K562 (cell line): ENCODE data around the gene UNC13A. TPM values are rescaled to one million over a fixed set of nuclear protein-coding genes. Genes with fewer than 3 reads are reported as not detected.

Experiments
- ARNT ChIP-seq, 2 experiments: fragments of 450-650 bp; IDR thresholded peaks; 2 replicates each; pipeline ENCODE4 v1.6.1; 2016; ENCODE audit warnings: mild to moderate bottlenecking in 1 of 2
- ATF1 ChIP-seq, 2 experiments: fragments of 450-650 bp in 1 of 2; IDR thresholded peaks; 2 replicates each; pipeline ENCODE4 v1.6.1; 2016; ENCODE audit warnings: missing compliant biosample characterization in 1 of 2, missing genetic modification characterization in 1 of 2
- FIP1L1 ChIP-seq: fragments of 200-400 bp; formaldehyde crosslinking; IDR thresholded peaks from 2 replicates; pipeline ENCODE4 v1.6.1; 2018; ENCODE audit warnings: mild to moderate bottlenecking, low read depth, low read length; ENCODE audit not compliant: poor library complexity, severe bottlenecking
- HINFP ChIP-seq: fragments of 450-650 bp; conservative IDR thresholded peaks from 2 replicates; pipeline ENCODE4 v1.6.1; 2016; ENCODE audit warnings: missing genetic modification characterization, low read depth, mild to moderate bottlenecking, control low read depth, missing compliant biosample characterization
- IRF1 ChIP-seq: sonication (generic); formaldehyde crosslinking; IDR thresholded peaks from 2 replicates; pipeline ENCODE4 v1.8.0; 2022; ENCODE audit warnings: missing genetic modification reagents, mild to moderate bottlenecking, borderline replicate concordance
- RBM25 ChIP-seq: fragments of 200-400 bp; formaldehyde crosslinking; IDR thresholded peaks from 2 replicates; pipeline ENCODE4 v1.6.1; 2018; ENCODE audit warnings: low read length, low read depth, moderate library complexity; ENCODE audit not compliant: severe bottlenecking
- ZFP36 ChIP-seq: fragments of 150-350 bp; IDR thresholded peaks from 2 replicates; pipeline ENCODE4 v1.6.1; 2018; ENCODE audit warnings: low read length, low read depth; ENCODE audit not compliant: partially characterized antibody
- ZNF253 ChIP-seq: fragments of 250-450 bp; sonication (Bioruptor Pico); conservative IDR thresholded peaks from 2 replicates; pipeline ENCODE4 v1.6.1; 2021; ENCODE audit warnings: mild to moderate bottlenecking
- polyA plus RNA-seq, 8 experiments: library from polyadenylated mRNA; depleted of rRNA in 4 of 8; stranded (reverse) in 5 of 8; unstranded in 3 of 8; fragments of >200 nt; fragmentation: Nextera tagmentation in 2 of 8; fragmentation: Illumina TruSeq in 1 of 8; extraction: Ambion mirVana in 2 of 8; extraction: Trizol in 1 of 8; gene quantifications; 2 replicates each; pipeline versions ENCODE4 v1.2.1 to v1.2.3, GENCODE V29; 2011 to 2014; ENCODE audit warnings: inconsistent platforms in 1 of 8, missing spikeins in 1 of 8
- total RNA-seq, 7 experiments: library from RNA; depleted of rRNA in 6 of 7; stranded (reverse); fragments of >200 nt in 6 of 7; fragmentation: Illumina TruSeq in 2 of 7; extraction: Trizol in 2 of 7; gene quantifications; 2 replicates each; pipeline versions ENCODE4 v1.2.1 to v1.2.3, GENCODE V29; 2011 to 2021; ENCODE audit warnings: low replicate concordance in 1 of 7
- TF ChIP-seq, protein P1 (sequence below): fragments of 250-450 bp; sonication (Bioruptor Pico); IDR thresholded peaks from 2 replicates; pipeline ENCODE4 v1.9.0; 2021; ENCODE audit warnings: mild to moderate bottlenecking, inconsistent platforms

Gene UNC13A
- total and polyA plus RNA-seq, 9 of the 15 experiments (the other 6 are each of a cell fraction or from before 2014, with no cell fraction given) = 0.03 to 1.0 (median 0.25) TPM

GRCh38 chr19:17562097-17562496, 126.1 kb downstream of the UNC13A start (continued):
- no peak for TF ChIP-seq HINFP (tag)
- peak; percentile 53 for TF ChIP-seq RBM25
- TF ChIP-seq ARNT (IDR thresholded peaks at IDR 0.05) = no peak
- TF ChIP-seq ZNF253 (CRISPR knock-in tag) = no peak
- TF ChIP-seq ZFP36 = peak; percentile 47
- TF ChIP-seq, protein P1, sequence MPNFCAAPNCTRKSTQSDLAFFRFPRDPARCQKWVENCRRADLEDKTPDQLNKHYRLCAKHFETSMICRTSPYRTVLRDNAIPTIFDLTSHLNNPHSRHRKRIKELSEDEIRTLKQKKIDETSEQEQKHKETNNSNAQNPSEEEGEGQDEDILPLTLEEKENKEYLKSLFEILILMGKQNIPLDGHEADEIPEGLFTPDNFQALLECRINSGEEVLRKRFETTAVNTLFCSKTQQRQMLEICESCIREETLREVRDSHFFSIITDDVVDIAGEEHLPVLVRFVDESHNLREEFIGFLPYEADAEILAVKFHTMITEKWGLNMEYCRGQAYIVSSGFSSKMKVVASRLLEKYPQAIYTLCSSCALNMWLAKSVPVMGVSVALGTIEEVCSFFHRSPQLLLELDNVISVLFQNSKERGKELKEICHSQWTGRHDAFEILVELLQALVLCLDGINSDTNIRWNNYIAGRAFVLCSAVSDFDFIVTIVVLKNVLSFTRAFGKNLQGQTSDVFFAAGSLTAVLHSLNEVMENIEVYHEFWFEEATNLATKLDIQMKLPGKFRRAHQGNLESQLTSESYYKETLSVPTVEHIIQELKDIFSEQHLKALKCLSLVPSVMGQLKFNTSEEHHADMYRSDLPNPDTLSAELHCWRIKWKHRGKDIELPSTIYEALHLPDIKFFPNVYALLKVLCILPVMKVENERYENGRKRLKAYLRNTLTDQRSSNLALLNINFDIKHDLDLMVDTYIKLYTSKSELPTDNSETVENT (CRISPR knock-in tag) = no peak
- TF ChIP-seq ATF1 (CRISPR knock-in tag; IDR thresholded peaks at IDR 0.05) = no peak
- no peak for TF ChIP-seq ATF1 (tag; IDR thresholded peaks at IDR 0.05)
- TF ChIP-seq FIP1L1 = no peak
- no peak for TF ChIP-seq IRF1 (CRISPR knock-in tag)
